PC-3 (cell line): ENCODE data around the gene KIF13A. TPM values are rescaled to one million over a fixed set of nuclear protein-coding genes. Genes with fewer than 3 reads are reported as not detected.

Experiments
- ATAC-seq: fragments of 200-7000 bp; cut with Tn5 transposase; 2 replicates; pipeline ENCODE4 v1.9.1; 2020; ENCODE audit warnings: mild to moderate bottlenecking, moderate library complexity
- BruUV-seq: library from RNA; stranded (reverse); fragments of 400-500 nt; replicated peaks from 2 replicates; lab custom pipeline; 2021; lab: Mats Ljungman, UMichigan
- CTCF ChIA-PET: fragments of 300-600 bp; sonication (Branson Sonifier 250); formaldehyde crosslinking; loops from one replicate; lab custom pipeline; 2022; ENCODE audit warnings: antibody characterized with exemption; lab: Charles Lee
- POLR2A ChIA-PET: fragments of 300-600 bp; sonication (Branson Sonifier 250); formaldehyde crosslinking; loops from one replicate; lab custom pipeline; 2022; ENCODE audit warnings: antibody characterized with exemption; ENCODE audit not compliant: unreplicated experiment; lab: Charles Lee
- DNase-seq: peaks from one replicate; pipeline ENCODE4 v3.0.0-alpha.2; 2015
- H2AFZ ChIP-seq: fragments of 300-600 bp; sonication (generic); 2 replicates; pipeline ENCODE4 v1.6.0; 2016; ENCODE audit warnings: antibody characterized with exemption, low read length
- H3F3A ChIP-seq: fragments of 300-600 bp; sonication (generic); one replicate; pipeline ENCODE4 v1.6.0; 2017; ENCODE audit warnings: antibody characterized with exemption, low read length, control low read depth, mild to moderate bottlenecking; ENCODE audit not compliant: unreplicated experiment
- H3K27ac ChIP-seq: fragments of 300-600 bp; sonication (generic); 2 replicates; pipeline ENCODE4 v1.5.1; 2016; ENCODE audit warnings: mild to moderate bottlenecking, low read length
- H3K27me3 ChIP-seq: fragments of 300-600 bp; sonication (generic); 2 replicates; pipeline ENCODE4 v1.6.1; 2016; ENCODE audit warnings: low read length, mixed read lengths
- H3K36me3 ChIP-seq: fragments of 300-600 bp; sonication (generic); 2 replicates; pipeline ENCODE4 v1.6.1; 2016; ENCODE audit warnings: low read depth, mixed run types, low read length, mixed read lengths
- H3K4me1 ChIP-seq: fragments of 300-600 bp; sonication (generic); 2 replicates; pipeline ENCODE4 v1.5.1; 2016; ENCODE audit warnings: low read length; ENCODE audit not compliant: insufficient read depth
- H3K4me2 ChIP-seq: fragments of 300-600 bp; sonication (generic); 2 replicates; pipeline ENCODE4 v1.6.0; 2016; ENCODE audit warnings: low read length
- H3K4me3 ChIP-seq: fragments of 300-600 bp; sonication (generic); 2 replicates; pipeline ENCODE4 v1.5.1; 2016; ENCODE audit warnings: mild to moderate bottlenecking, low read length, mixed read lengths
- H3K79me2 ChIP-seq: fragments of 300-600 bp; sonication (generic); 2 replicates; pipeline ENCODE4 v1.6.1; 2017; ENCODE audit warnings: low read length, mixed read lengths
- H3K9ac ChIP-seq: fragments of 300-600 bp; sonication (generic); 2 replicates; pipeline ENCODE4 v1.6.0; 2016; ENCODE audit warnings: mild to moderate bottlenecking, low read length
- H3K9me2 ChIP-seq: fragments of 300-600 bp; sonication (generic); replicated peaks from 2 replicates; pipeline ENCODE4 v1.6.1; 2016; ENCODE audit warnings: mixed run types, low read length, mixed read lengths
- H3K9me3 ChIP-seq: fragments of 300-600 bp; sonication (generic); 2 replicates; pipeline ENCODE4 v1.6.1; 2016; ENCODE audit warnings: low read length, mixed read lengths
- H4K20me1 ChIP-seq: fragments of 300-600 bp; sonication (generic); 2 replicates; pipeline ENCODE4 v1.6.1; 2016; ENCODE audit warnings: low read length, mixed read lengths
- CTCF ChIP-seq: fragments of 300-600 bp; sonication (generic); conservative IDR thresholded peaks from 2 replicates; pipeline ENCODE4 v1.5.1; 2017; ENCODE audit warnings: antibody characterized with exemption, low read depth, mild to moderate bottlenecking, low read length
- EZH2 ChIP-seq: fragments of 300-600 bp; sonication (generic); IDR thresholded peaks from one replicate; pipeline ENCODE4 v1.6.1; 2017; ENCODE audit warnings: antibody characterized with exemption, mild to moderate bottlenecking, low read length; ENCODE audit not compliant: unreplicated experiment
- EZH2phosphoT487 ChIP-seq: fragments of 300-600 bp; sonication (generic); IDR thresholded peaks from 2 replicates; pipeline ENCODE4 v1.6.1; 2018; ENCODE audit warnings: mild to moderate bottlenecking, antibody characterized with exemption, low read length, borderline replicate concordance
- intact Hi-C: fragments of 100-400 bp; cut with micrococcal nuclease; formaldehyde crosslinking; loops from 2 replicates; pipeline ENCODE4 v1.9.0; 2023
- total RNA-seq: library from RNA; depleted of rRNA; stranded (reverse); fragments of >200 nt; gene quantifications from 2 replicates; pipeline ENCODE4 v1.2.3, GENCODE V29; 2014

Gene KIF13A
- total RNA-seq, 1 experiment from 2014 or later = 21.3 TPM

GRCh38 chr6:17894191-17894590 is 93.2 kb downstream of the KIF13A start:
- CTCF ChIA-PET = no interaction called here

DNA sequence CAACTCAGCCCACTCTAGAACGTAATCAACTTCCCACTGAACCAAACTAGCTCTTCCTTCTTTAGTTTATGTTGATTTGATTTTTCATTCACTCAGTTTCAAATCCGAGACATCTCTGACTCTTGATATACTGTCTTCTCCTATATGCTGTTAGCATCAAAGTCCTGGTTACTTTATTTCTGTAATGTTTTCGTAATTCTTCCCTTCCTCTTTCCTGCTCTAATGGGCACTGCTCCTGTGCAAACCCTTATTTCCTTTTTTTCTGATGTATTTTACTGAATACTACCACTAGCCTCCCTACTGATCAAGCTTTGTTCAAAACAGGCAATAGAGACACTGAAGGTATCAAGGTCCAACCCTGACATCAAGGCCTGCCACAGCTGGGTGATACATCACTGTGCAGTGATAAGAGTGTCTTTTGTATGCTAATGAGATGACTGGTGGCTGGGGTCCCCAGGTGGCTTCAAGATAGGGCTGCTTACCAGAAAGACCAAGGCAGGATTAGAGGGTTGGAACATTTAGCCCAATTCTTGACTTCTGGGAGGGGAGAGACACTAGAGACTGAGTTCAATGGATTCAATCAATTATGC is 95.2 kb downstream of the KIF13A start:
- ChIA-PET POLR2A (no interaction called here), CTCF (no interaction called here)

More at GRCh38 chr6:17894191-17894590, 93.2 kb downstream of the KIF13A start:
- no peak for TF ChIP-seq CTCF
- TF ChIP-seq EZH2phosphoT487 = no peak
- no peak for TF ChIP-seq EZH2
- no peak for ATAC-seq
- no peaks in the 10 kb centered on the region for H3K79me2 ChIP-seq
- no peaks in the 10 kb centered on the region for H4K20me1 ChIP-seq
- no peak overlapping the region for H3K9ac ChIP-seq
- H3K9me2 ChIP-seq = no peaks in the 10 kb centered on the region
- POLR2A ChIA-PET = no interaction called here
- no TSS peak for BruUV-seq
- no peak overlapping the region for H2AFZ ChIP-seq
- intact Hi-C loops = no loop called here
- H3F3A ChIP-seq = no peaks in the 10 kb centered on the region
- H3K4me1 ChIP-seq = no peaks in the 10 kb centered on the region
- peaks cover 32% of the 10 kb centered on the region for H3K36me3 ChIP-seq
- no peak overlapping the region for H3K4me3 ChIP-seq
- H3K4me2 ChIP-seq = no peak overlapping the region
- H3K27me3 ChIP-seq = no peaks in the 10 kb centered on the region
- no peak for DNase-seq
- H3K27ac ChIP-seq = no peak overlapping the region
- H3K9me3 ChIP-seq = peaks cover 18% of the 10 kb centered on the region

More for the DNA sequence above, 95.2 kb downstream of the KIF13A start:
- no peak for TF ChIP-seq EZH2
- no peak for TF ChIP-seq EZH2phosphoT487
- TF ChIP-seq CTCF = no peak
- Histone ChIP-seq H3K36me3 (peaks cover 29% of the 10 kb centered on the region), H3F3A (no peaks in the 10 kb centered on the region), H4K20me1 (no peaks in the 10 kb centered on the region), H3K79me2 (no peaks in the 10 kb centered on the region), H3K4me1 (no peaks in the 10 kb centered on the region), H2AFZ (no peak overlapping the region), H3K9me3 (peaks cover 18% of the 10 kb centered on the region), H3K27me3 (no peaks in the 10 kb centered on the region), H3K9me2 (no peaks in the 10 kb centered on the region), H3K4me3 (no peak overlapping the region), H3K9ac (no peak overlapping the region), H3K4me2 (no peak overlapping the region), H3K27ac (no peak overlapping the region)
- DNase-seq (no peak), ATAC-seq (no peak)
- intact Hi-C loops = no loop called here
- no TSS peak for BruUV-seq
